Skin epidermis (tissue), 12 donors: ENCODE results near the gene PDZD2.

Experiments
- H3K27ac ChIP-seq, 21 experiments: fragments of 200-600 bp; sonication (generic) in 11 of 21; one replicate each; pipeline ENCODE4 v1.5.0; 2020; ENCODE audit warnings: mild to moderate bottlenecking in 3 of 21, inconsistent platforms in 2 of 21, moderate library complexity in 2 of 21
- H3K4me3 ChIP-seq, 7 experiments: fragments of 200-600 bp; sonication (generic) in 2 of 7; one replicate each; pipeline ENCODE4 v1.5.0; 2020; ENCODE audit warnings: inconsistent platforms in 2 of 7, mild to moderate bottlenecking in 2 of 7, moderate library complexity in 1 of 7

PDZD2 gene

DNA sequence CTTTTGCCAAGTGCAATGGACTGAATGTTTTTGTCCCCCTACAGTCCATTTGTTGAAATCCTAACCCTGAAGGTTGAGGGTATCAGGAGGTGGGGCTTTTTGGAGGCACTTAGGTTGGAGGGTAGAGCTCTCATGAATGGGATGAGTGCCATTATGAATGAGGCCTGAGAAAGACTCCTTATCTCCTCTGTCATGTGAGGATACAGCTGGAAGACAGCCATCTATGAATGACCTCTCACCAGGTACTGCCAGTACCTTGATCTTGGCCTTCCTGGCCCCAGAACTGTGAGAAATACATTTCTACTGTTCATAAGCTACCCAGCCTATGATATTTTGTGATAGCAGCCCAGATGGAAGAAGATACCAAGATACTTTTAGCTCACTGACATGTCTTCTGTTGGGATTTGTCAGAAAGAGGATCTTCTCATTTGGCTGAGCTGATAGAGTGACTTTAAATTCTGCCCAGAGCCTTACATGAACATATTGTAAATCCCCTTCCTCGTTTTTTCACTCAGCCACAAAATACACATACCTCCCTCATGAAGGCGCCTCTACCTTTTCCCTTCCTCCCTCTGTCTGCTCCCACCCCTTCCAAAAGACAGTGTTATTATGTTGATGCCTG is 256.4 kb downstream of the PDZD2 start:
- H3K4me3 ChIP-seq, result no peak overlapping the region
- H3K27ac ChIP-seq, result no peak overlapping the region

DNA sequence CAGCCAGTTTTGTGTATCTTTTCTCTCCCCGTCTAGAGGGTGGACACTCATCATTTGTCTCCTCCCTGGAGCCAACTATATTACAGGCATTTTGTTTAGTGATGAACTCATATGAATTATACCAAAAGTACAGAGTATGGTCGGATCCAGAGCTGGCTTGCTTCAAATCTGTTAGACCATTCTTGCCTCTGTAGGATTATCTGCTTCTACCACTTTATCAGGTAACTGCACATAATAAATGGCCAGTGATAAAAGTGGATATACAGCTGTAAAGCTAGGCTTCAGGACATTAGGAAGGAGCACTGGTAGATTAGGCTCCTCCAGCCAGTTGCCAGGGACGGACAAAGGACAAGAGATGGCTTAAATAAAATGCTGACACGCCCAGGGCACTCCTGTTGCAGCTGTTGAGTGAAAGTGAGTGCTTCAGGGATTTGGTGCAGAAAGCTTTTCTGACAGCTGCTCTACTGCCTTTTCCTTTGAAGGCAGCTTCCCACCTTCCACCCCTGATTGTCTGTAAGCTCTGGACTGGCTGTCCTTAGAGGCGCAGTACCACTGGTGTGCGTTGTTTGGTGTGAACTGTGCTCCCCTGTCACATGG is 259.2 kb downstream of the PDZD2 start:
- Histone ChIP-seq H3K27ac (no peak overlapping the region), H3K4me3 (no peak overlapping the region)

DNA sequence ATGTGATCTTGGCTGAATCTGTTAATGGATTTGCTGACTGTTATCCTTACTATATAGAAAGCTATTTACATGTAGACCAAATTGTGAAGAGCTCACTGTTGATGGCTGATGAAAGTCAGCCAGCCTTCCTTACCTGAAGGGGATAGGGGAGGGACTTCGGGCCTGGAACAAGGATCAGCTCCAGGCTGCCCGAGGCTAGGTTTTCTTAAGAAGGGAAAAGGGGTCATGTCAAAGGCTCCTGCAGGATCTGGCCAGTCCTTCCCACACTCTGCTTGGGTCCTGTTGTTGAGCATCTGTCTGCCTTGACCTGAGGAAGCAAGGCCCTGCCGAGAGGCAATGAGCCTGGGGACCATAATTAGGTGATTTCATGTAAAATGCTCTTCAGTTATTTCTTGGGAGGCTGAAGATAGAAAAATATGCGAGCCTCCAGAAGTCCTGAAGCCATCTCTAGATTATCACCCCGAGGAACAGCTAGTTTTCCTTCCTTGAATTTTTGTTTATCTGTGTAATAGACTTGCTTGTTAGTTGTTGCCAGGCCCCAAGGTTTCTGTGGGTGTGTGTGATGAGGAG is 261.4 kb downstream of the PDZD2 start:
- Histone ChIP-seq H3K4me3 (no peak overlapping the region), H3K27ac (no peak overlapping the region)

DNA sequence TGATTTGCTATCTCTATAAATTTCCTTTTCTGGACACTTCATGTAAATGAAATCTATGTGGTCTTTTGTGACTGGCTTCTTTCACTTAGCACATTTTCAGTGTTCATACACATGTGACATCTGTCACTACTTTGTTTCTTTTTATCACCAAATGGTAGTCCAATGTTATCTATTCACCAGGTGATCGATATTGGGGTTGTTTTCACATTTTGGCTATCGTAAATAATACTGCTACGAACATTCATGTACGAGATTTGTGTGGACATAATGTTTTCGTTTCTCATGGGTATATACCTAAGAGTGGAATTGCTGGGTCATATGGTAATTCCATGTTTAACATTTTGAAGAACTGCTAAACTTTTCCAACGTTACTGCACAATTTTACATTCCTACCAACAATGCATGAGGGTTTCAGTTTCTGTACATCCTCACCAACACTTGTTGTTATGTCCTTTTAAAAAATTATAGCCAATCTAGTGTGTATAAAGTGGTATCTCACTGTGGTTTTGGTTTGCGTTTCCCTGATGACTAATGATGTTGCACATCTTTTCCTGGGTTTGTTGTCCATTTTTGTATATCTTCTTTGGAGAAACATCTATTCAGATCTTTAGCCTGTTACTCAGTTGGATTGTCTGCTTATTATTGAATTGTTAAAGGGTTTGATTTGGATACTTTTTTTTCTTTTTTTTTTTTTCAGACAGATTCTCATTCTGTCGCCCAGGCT is 263.0 kb downstream of the PDZD2 start:
- Histone ChIP-seq H3K4me3 (no peak overlapping the region), H3K27ac (no peak overlapping the region)

DNA sequence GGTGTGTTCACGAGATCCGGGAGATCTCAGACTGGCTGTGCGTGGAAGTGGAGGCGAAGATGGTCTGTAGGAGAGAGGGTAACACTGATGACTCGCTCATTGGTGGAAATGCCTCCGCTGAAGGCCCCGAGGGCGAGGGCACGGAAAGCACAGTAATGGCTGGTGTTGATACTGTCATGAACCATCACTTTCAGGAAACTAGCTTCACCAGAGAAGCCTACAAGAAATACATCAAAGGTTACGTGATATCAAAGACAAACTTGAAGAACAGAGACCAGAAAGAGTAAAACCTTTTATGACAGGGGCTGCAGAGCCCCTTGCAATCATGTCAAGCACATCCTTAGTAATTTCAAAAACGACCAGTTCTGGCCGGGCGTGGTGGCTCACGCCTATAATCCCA is 269.5 kb downstream of the PDZD2 start:
- no peak overlapping the region for H3K4me3 ChIP-seq
- no peak overlapping the region for H3K27ac ChIP-seq

DNA sequence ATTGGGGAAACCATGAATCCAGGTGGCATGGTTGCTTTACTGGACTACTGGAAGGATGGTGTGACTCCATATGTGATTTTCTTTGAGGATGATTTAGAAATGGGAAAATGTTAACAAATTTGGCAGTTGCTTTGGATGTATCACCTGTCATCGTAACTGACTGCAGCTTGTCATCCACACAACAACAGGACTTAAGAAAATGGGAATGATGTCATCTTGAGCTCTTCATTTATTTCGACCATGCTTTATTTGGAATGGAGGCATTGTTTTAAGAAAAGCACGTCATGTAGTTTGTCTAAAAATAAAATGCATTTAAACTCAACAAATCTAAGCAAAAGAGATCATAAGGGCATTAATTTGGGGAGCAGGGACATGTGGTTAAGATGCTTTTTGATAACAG is 270.1 kb downstream of the PDZD2 start:
- Histone ChIP-seq H3K27ac (no peak overlapping the region), H3K4me3 (no peak overlapping the region)

DNA sequence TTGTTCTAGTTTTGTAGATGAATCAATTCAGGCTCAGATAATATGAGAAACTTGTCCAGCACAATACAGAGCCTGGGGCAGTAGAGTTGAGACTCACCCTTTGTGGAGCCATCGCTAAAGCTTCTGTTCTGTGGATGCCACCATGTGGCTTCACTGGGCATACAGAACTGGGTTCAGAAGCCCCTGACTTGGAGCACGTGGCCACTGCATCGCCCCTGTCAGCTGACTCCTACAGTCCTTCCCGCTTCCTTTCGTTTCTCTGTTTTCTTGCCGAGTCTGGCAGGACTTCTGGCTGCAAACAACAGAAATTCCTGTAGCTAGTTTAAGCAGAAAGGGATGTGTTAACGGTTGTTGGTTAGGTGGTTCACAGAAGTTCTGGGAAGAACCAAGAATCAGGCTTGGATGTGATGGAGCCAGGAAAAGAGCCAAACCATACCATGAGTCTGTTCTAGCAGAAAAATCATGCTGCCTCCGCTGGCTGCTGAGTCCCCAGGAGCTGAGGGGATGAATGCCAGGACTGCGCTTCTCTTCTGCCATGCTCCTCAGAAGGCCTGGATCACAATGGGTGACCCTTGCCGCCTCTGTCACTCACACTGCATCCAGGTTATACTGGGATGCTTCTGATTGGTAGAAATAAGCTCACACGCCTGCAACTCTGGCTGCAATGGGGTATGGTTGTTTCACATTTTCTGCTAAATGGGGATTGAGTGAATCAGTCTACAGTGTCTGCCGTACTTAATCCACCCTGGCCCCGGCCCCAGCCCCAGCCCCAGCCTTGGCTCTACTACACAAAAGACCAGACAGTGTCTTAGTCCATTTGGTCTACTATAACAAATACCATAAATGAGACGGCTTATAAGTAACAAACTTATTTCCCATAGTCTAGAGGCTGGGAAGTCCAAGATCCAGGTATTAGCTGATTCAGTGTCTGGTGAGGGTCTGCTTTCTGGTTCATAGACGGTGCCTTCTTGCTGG is 272.6 kb downstream of the PDZD2 start:
- Histone ChIP-seq H3K4me3 (no peak overlapping the region), H3K27ac (peak overlapping the region in 1 of 21 experiments; percentile 33)

DNA sequence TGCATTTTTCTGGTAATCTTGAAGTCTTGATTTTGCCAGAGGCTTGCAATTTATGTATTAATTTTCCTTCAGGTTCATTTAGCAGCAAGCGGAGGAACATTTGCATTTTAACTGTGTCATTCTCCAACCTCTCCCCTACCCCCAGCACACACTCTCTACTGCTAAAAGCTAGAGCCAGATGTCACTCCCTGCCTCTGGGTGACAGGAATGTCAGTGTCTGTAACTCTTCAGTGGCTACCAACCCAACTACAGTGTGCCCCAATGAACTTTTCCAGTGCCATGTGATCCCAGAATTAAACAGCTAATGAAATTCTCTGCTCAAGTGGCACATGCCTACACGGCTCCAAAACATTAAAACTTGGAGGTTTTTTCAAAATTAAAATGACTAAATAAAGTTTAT is 274.9 kb downstream of the PDZD2 start:
- Histone ChIP-seq H3K4me3 (no peak overlapping the region), H3K27ac (peak overlapping the region in 1 of 21 experiments; percentile 6)

DNA sequence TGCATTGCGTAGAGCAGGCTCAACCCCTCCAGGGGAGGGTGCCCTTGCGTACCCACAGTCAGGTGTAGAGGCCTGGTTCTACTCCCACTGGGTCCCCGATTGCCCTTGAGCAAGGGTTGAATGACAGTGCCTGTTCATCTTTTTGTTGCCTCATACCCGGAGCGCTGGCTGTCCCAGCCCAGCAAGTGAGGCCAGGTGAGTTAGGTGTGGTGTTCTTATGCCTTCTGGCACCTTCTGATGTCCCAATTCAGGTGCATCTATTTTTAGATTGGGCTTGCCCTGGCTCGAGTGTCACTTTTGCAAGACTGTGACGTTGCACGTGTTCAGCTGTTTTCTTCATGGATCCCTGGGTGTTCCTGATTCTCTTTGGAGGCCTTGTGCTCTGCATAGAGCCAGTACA is 277.4 kb downstream of the PDZD2 start:
- peak overlapping the region in 7 of 21 experiments; percentile 25 to 70 (median 51) for H3K27ac ChIP-seq
- no peak overlapping the region for H3K4me3 ChIP-seq

DNA sequence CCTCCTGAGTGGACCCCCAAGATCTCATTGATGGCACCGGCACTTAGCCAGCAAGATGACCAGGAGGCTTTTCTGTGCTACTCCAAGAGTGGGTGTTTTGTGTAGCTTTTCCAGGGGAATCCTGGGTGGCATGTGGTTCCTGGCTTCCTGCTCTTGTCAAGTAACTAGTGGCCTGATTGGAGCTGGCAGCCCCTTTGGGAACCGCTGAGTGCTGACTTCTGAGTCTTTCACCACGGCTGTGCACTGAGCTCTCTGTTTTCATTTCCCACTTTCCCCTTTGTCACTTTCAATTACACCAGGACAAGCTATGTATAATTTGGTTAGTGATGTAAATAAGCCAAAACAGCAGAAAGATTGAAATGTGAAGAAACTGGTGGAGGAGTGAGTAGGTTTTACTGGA is 279.8 kb downstream of the PDZD2 start:
- no peak overlapping the region for H3K4me3 ChIP-seq
- no peak overlapping the region for H3K27ac ChIP-seq

DNA sequence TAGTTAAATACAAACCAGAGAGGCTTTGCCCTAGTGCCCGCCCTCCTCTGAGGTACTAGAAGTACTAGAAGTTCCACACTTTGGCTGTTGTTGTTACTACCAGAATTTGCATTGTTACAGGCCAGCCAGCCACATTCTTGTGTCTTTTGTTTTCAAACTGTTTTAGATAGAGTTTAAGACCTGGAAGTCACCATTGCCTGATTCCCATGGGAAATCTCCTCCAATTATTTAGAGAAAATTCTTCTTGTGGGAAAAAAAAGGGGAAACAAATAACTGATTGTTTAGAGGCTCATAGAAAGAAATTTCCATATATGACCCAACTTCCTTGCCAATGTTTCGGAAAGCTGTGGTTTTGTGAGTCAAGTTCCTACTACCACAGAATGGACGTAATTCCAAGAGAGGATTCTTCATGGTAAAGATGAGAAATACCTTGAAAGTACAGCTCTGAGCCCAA is 282.9 kb downstream of the PDZD2 start:
- H3K4me3 ChIP-seq, result no peak overlapping the region
- H3K27ac ChIP-seq, result no peak overlapping the region

DNA sequence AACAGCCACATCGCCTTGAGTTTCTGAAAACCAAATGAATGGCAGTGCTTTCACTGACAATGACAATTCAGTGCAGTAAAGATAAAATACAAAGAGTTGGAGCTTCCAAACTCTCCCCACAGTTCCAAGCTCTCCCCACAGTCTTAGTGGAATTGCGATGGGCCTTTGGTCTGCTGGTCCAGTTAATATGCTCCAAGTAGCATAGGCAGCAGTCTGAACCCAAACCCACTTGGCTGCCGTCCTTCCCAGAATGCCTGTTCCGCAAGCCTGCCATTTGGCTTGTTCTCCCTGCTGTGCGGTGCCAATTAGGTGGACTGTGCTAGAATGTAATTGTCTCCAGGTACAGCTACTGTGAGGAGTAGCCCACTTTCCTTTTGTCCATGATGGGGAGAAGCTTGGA is 285.1 kb downstream of the PDZD2 start:
- no peak overlapping the region for H3K27ac ChIP-seq
- H3K4me3 ChIP-seq, result no peak overlapping the region

DNA sequence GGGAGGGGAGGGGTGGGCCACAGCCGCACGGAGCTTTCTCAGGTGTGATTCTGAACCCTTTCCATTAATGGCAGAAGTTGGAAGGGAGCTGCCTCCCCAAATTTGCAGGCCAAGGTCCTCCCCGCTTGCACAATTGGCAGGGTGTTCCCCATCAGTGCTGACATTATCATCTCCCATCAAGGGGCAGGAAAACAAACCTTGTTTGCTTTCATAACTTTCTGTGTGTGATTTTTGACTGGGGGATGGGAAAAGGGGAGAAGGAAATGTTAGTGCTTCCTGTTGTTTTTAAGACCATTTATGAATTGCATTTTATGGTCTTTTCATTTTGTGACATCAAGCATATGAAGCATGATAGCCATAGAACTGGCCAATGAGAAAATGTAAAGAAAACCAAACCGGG is 292.9 kb downstream of the PDZD2 start:
- Histone ChIP-seq H3K27ac (no peak overlapping the region), H3K4me3 (no peak overlapping the region)

DNA sequence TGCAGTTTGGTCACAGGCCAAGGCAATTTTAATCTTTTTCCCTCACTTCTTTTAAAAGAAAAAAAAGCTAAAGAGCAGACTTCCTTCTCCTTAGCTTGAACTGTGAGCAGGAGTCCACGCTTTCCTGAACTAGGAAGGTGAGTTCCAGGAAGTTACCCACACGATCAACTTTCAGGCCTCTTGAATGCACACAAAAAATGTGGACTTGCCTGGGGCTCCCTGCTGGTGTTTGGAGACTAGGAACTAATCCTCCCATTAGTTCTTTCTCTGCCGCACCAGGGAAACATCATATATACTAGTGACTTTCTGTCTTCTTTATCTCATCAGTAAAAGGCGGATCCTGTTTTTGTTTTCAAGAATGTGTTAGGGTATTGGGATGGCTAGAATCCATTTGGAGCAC is 295.2 kb downstream of the PDZD2 start:
- Histone ChIP-seq H3K4me3 (no peak overlapping the region), H3K27ac (peak overlapping the region in 2 of 21 experiments; percentile 4 to 25)

DNA sequence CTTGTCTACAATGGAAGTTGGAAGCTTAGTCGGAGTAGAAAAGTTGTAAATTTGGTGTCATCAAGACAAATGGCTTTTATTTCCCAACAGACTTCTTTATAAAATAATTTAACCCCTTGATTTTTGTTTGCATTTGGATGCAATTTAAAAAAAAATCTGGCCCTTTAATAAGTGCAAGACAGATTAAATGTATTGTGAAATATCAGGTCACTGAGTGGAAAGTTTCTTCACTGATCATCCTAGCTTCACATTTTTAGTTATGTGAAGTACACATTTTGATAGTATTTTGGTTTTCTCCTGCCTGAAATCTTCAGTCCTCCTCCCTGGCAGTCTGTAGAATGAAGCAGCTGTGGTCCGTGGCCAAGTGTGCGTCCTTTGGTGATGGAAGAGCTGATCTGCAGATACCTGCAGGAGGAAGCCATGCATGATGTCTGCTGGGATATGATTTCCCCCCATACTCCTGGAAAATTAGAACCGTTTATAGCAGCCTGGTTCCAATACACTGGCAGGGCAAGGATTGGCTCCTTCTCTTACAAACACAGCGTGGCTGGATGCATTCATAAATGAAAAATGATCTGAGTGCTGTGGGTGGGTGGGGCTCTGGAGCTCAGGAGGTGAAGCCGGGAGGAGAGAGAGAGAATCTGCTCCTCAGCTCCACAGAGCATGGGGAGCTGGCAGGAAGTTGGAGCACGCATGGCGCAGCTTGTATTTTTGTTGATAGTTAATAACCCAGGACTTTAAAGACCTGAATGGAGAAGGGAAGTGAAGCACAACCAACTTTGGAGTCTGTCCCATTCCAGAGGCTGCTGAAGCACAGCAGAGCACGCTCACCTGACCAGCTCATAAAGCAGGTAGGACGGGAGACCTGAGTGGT is 296.8 kb downstream of the PDZD2 start:
- peak overlapping the region in 5 of 7 experiments; percentile 9 to 37 (median 18) for H3K4me3 ChIP-seq
- peak overlapping the region in 13 of 21 experiments; percentile 21 to 80 (median 61) for H3K27ac ChIP-seq

DNA sequence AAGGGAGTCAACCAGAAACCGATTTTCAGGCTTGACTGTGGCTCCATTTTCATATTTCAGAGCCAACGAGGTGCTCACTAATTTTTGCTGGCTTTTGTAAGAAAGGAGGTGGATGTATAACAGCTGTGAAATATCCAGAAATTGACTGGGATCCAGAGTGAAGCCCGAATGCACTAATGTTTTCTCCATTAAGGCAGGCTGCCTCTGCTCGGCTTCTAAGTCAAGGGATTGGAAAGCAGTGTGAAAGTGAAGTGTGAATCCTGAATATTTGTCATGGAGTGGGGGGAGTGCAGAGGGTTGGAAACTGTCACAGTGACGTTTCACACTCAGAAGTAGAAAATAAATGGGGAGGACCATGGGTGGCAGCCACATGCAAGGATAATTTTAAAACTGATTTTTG is 297.8 kb downstream of the PDZD2 start:
- peak overlapping the region in 5 of 7 experiments; percentile 5 to 37 (median 18) for H3K4me3 ChIP-seq
- peak overlapping the region in 15 of 21 experiments; percentile 20 to 80 (median 52) for H3K27ac ChIP-seq

DNA sequence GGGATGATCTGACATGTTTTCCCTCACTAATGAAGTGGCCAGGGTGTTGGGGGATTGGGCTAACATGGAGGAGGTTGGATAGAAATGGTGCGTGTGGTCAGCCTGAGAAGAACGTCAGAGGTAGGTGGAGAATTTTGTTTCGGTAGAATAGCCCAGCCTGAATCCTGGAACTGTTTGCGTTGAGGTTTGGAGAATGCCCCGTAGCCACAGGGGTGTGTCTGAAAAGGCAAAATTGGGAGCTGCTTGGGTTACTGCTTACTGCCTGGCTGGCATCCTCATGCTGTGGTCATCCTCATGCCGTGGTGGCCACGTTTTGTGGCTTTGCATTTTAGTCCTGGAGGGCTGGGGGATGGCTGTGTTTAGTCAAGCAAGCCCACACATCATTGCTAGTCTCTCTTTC is 298.3 kb downstream of the PDZD2 start:
- Histone ChIP-seq H3K4me3 (peak overlapping the region in 5 of 7 experiments; percentile 5 to 37 (median 18)), H3K27ac (peak overlapping the region in 16 of 21 experiments; percentile 24 to 80 (median 52))

DNA sequence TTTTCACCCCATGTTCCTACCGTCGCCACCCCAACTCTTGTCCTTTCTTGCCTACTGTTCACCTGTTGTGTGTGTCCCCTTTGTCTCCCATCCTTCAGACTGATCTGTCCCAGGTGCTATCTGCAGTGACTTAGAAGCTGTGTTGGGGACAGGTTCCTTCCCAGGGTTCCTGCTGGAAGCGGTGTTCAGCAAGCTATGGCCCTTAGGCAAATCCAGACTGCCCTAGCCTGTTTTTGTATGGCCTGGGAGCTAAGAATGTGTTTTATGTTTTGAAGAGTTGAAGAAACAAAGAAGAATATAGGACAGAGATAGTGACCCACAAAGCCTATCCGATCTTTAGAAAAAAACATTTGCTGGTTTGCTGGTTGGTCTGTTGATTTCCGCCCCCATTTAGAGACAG is 298.8 kb downstream of the PDZD2 start:
- peak overlapping the region in 12 of 21 experiments; percentile 24 to 80 (median 57) for H3K27ac ChIP-seq
- H3K4me3 ChIP-seq, result peak overlapping the region in 4 of 7 experiments; percentile 5 to 37 (median 16)
